ENCODE results near the gene KCNA2.

KCNA2 gene

GRCh38 chr1:110572751-110573150 is 33.4 kb downstream of the KCNA2 start (continued):
- TF ChIP-seq ZNF518A (tag by site-specific recombination; conservative IDR thresholded peaks at IDR 0.05; ENCODE audit: low read depth): no peak
- no peak for TF ChIP-seq ELK4 (IDR thresholded peaks at IDR 0.05; ENCODE audit: borderline replicate concordance, low read depth, low read length)
- TF ChIP-seq ZNF701 (tag by site-specific recombination; IDR thresholded peaks at IDR 0.05): no peak
- no peak for TF ChIP-seq ZNF837 (tag by site-specific recombination; IDR thresholded peaks at IDR 0.05)
- TF ChIP-seq ZNF600 (tag by site-specific recombination; IDR thresholded peaks at IDR 0.05): no peak

- Histone ChIP-seq H3K4me1 (ENCODE audit: control insufficient read depth, insufficient read depth, low read length) (no peaks in the 10 kb centered on the region), H3K36me3 (ENCODE audit: control insufficient read depth in 2 of 2, insufficient read depth in 1 of 2, low read length in 2 of 2) (no peaks in the 10 kb centered on the region), H3K4me3 (ENCODE audit: low read depth, low read length) (no peak overlapping the region), H3K9me3 (ENCODE audit: control insufficient read depth, insufficient read depth, low read depth, low read length) (no peaks in the 10 kb centered on the region), H3K27ac (ENCODE audit: extremely low read depth, low read depth, low read length) (no peak overlapping the region)
- ChIA-PET CTCF (interaction anchor here (1.1 to 1.9 kb wide), 2 partner anchors 16 to 36 kb away, joined by 4 to 6 read pairs; no protein-coding TSS in a partner anchor), POLR2A (no interaction called here)
- no peak for TF ChIP-seq GLIS1 (tag by site-specific recombination; IDR thresholded peaks at IDR 0.05)
- no peak for TF ChIP-seq ZNF10 (tag by site-specific recombination; IDR thresholded peaks at IDR 0.05)
- TF ChIP-seq ZNF701 (tag by site-specific recombination; IDR thresholded peaks at IDR 0.05): no peak
- no peak for TF ChIP-seq ZNF610 (tag by site-specific recombination; IDR thresholded peaks at IDR 0.05; ENCODE audit: borderline replicate concordance)
- no peak for TF ChIP-seq ZXDB (tag by site-specific recombination; IDR thresholded peaks at IDR 0.05)
- TF ChIP-seq ZNF560 (tag by site-specific recombination; IDR thresholded peaks at IDR 0.05; ENCODE audit: borderline replicate concordance): no peak
- TF ChIP-seq ZNF777 (tag by site-specific recombination; IDR thresholded peaks at IDR 0.05; ENCODE audit: borderline replicate concordance): no peak
- TF ChIP-seq HOXD13 (CRISPR knock-in tag; IDR thresholded peaks at IDR 0.05; ENCODE audit: borderline replicate concordance): no peak
- no peak for TF ChIP-seq REPIN1 (tag by site-specific recombination; IDR thresholded peaks at IDR 0.05; ENCODE audit: low read depth)
Observed at GRCh38 chr1:110570901-110571300, 35.3 kb downstream of the KCNA2 start.

GRCh38 chr1:110570307-110570706 is 35.9 kb downstream of the KCNA2 start:
- POLR2A ChIA-PET: no interaction called here
- CTCF ChIA-PET: no interaction called here
- no peaks in the 10 kb centered on the region for H3K36me3 ChIP-seq (ENCODE audit: control insufficient read depth in 2 of 2, insufficient read depth in 1 of 2, low read length in 2 of 2)

More at GRCh38 chr1:110570307-110570706, 35.9 kb downstream of the KCNA2 start:
- no peak overlapping the region for H3K27ac ChIP-seq (ENCODE audit: extremely low read depth, low read depth, low read length)
- H3K4me3 ChIP-seq (ENCODE audit: low read depth, low read length): no peak overlapping the region
- no peaks in the 10 kb centered on the region for H3K9me3 ChIP-seq (ENCODE audit: control insufficient read depth, insufficient read depth, low read depth, low read length)
- TF ChIP-seq ZBTB48 (tag by site-specific recombination; IDR thresholded peaks at IDR 0.05) (no peak), RBAK (tag by site-specific recombination; IDR thresholded peaks at IDR 0.05) (no peak), ZNF416 (tag by site-specific recombination; IDR thresholded peaks at IDR 0.05) (no peak), ZFHX2 (tag by site-specific recombination; conservative IDR thresholded peaks at IDR 0.05) (no peak), ZNF26 (tag by site-specific recombination; IDR thresholded peaks at IDR 0.05) (no peak), ZFP37 (tag by site-specific recombination; IDR thresholded peaks at IDR 0.05) (no peak), ZBTB17 (tag by site-specific recombination; IDR thresholded peaks at IDR 0.05) (no peak), ZNF184 (tag by site-specific recombination; IDR thresholded peaks at IDR 0.05) (no peak), ZNF76 (tag by site-specific recombination; IDR thresholded peaks at IDR 0.05; ENCODE audit: borderline replicate concordance, low read depth) (no peak), ZNF311 (tag by site-specific recombination; IDR thresholded peaks at IDR 0.05; ENCODE audit: borderline replicate concordance) (no peak)
- no peaks in the 10 kb centered on the region for H3K4me1 ChIP-seq (ENCODE audit: control insufficient read depth, insufficient read depth, low read length)
